Neuronal stem cell (in vitro differentiated cells): ENCODE data around the gene UQCR10.

Experiments
- DNase-seq: peaks from one replicate; pipeline ENCODE4 v3.0.0-alpha.2; 2013; ENCODE audit warnings: low spot score
- H2AFZ ChIP-seq: one replicate; pipeline ENCODE4 v1.6.1; 2013; ENCODE audit warnings: mild to moderate bottlenecking, low read length, inconsistent platforms
- H2AK5ac ChIP-seq: 2 replicates; pipeline ENCODE4 v1.6.1; 2013; ENCODE audit warnings: low read depth, mild to moderate bottlenecking, inconsistent platforms, low read length, moderate library complexity, mixed read lengths
- H2BK120ac ChIP-seq: 2 replicates; pipeline ENCODE4 v1.6.1; 2013; ENCODE audit warnings: low read depth, mild to moderate bottlenecking, inconsistent platforms, low read length, moderate library complexity, mixed read lengths
- H2BK12ac ChIP-seq: one replicate; pipeline ENCODE4 v1.6.1; 2013; ENCODE audit warnings: low read length, inconsistent platforms
- H2BK15ac ChIP-seq: 2 replicates; pipeline ENCODE4 v1.6.1; 2013; ENCODE audit warnings: mild to moderate bottlenecking, low read length, inconsistent platforms, mixed read lengths
- H2BK5ac ChIP-seq: one replicate; pipeline ENCODE4 v1.6.1; 2013; ENCODE audit warnings: inconsistent platforms, mild to moderate bottlenecking, low read length, moderate library complexity
- H3K14ac ChIP-seq: one replicate; pipeline ENCODE4 v1.6.1; 2013; ENCODE audit warnings: low read length, inconsistent platforms
- H3K18ac ChIP-seq: 2 replicates; pipeline ENCODE4 v1.6.1; 2013; ENCODE audit warnings: low read length, inconsistent platforms
- H3K23ac ChIP-seq: 2 replicates; pipeline ENCODE4 v1.6.1; 2013; ENCODE audit warnings: low read depth, mild to moderate bottlenecking, mixed read lengths, low read length, inconsistent platforms; ENCODE audit not compliant: poor library complexity
- H3K27ac ChIP-seq: replicated peaks from 3 replicates; pipeline ENCODE4 v1.5.1; 2013; ENCODE audit warnings: low read length, inconsistent platforms
- H3K27me3 ChIP-seq, 3 experiments: 2 replicates each; pipeline ENCODE4 v1.6.1; 2013; ENCODE audit warnings: low read length in 3 of 3, mild to moderate bottlenecking in 2 of 3, inconsistent platforms in 1 of 3, low read depth in 1 of 3, mixed read lengths in 1 of 3, moderate library complexity in 1 of 3; ENCODE audit not compliant: control insufficient read depth in 3 of 3, insufficient read depth in 3 of 3
- H3K36me3 ChIP-seq, 2 donors: replicated peaks in 1 of 2; 2 replicates each; pipeline ENCODE4 v1.6.1; 2013; ENCODE audit warnings: low read length in 2 of 2; ENCODE audit not compliant: control insufficient read depth in 2 of 2, insufficient read depth in 2 of 2
- H3K4ac ChIP-seq: 2 replicates; pipeline ENCODE4 v1.6.1; 2013; ENCODE audit warnings: inconsistent platforms, mild to moderate bottlenecking, low read length, moderate library complexity
- H3K4me1 ChIP-seq, 2 donors: 1 replicate in 1 of 2; 2 replicates in 1 of 2; pipeline ENCODE4 v1.6.1; 2013; ENCODE audit warnings: low read length in 2 of 2, low read depth in 1 of 2; ENCODE audit not compliant: control insufficient read depth in 2 of 2, insufficient read depth in 1 of 2
- H3K4me2 ChIP-seq: one replicate; pipeline ENCODE4 v1.6.1; 2013; ENCODE audit warnings: mild to moderate bottlenecking, low read length, inconsistent platforms; ENCODE audit not compliant: insufficient read depth, poor library complexity, severe bottlenecking
- H3K4me3 ChIP-seq, 2 donors: 2 replicates each; pipeline ENCODE4 v1.5.1; 2013; ENCODE audit warnings: low read length in 2 of 2, mild to moderate bottlenecking in 2 of 2, inconsistent platforms in 1 of 2, moderate library complexity in 1 of 2
- H3K79me1 ChIP-seq: one replicate; pipeline ENCODE4 v1.6.1; 2013; ENCODE audit warnings: low read depth, mild to moderate bottlenecking, inconsistent platforms, low read length, moderate library complexity
- H3K9ac ChIP-seq: one replicate; pipeline ENCODE4 v1.6.1; 2013; ENCODE audit warnings: mild to moderate bottlenecking, low read depth, low read length, inconsistent platforms; ENCODE audit not compliant: poor library complexity
- H3K9me3 ChIP-seq, 2 donors: replicated peaks in 1 of 2; 2 replicates each; pipeline versions ENCODE3 to v1.6.1; 2013; ENCODE audit warnings: low read length in 2 of 2, mild to moderate bottlenecking in 2 of 2, inconsistent platforms in 1 of 2, low read depth in 1 of 2, mixed read lengths in 1 of 2, moderate library complexity in 1 of 2; ENCODE audit not compliant: control insufficient read depth in 2 of 2, insufficient read depth in 1 of 2
- H4K8ac ChIP-seq: one replicate; pipeline ENCODE4 v1.6.1; 2013; ENCODE audit warnings: low read depth, mild to moderate bottlenecking, inconsistent platforms, low read length, moderate library complexity
- H4K91ac ChIP-seq: one replicate; pipeline ENCODE4 v1.6.1; 2013; ENCODE audit warnings: low read length, low read depth, mild to moderate bottlenecking, inconsistent platforms; ENCODE audit not compliant: poor library complexity
- WGBS, 2 donors: extraction: QIAGEN DNeasy Blood & Tissue Kit; methylation state at CpG; one replicate each; pipeline ENCODE4 v1.1.7; 2013; ENCODE audit warnings: missing lambda C conversion rate in 2 of 2, mixed read lengths in 1 of 2; ENCODE audit not compliant: insufficient read length in 2 of 2, insufficient replicate concordance in 1 of 2; ENCODE audit errors: extremely low coverage in 2 of 2; 5-methylcytosine and 5-hydroxymethylcytosine counted together

UQCR10 gene

DNA sequence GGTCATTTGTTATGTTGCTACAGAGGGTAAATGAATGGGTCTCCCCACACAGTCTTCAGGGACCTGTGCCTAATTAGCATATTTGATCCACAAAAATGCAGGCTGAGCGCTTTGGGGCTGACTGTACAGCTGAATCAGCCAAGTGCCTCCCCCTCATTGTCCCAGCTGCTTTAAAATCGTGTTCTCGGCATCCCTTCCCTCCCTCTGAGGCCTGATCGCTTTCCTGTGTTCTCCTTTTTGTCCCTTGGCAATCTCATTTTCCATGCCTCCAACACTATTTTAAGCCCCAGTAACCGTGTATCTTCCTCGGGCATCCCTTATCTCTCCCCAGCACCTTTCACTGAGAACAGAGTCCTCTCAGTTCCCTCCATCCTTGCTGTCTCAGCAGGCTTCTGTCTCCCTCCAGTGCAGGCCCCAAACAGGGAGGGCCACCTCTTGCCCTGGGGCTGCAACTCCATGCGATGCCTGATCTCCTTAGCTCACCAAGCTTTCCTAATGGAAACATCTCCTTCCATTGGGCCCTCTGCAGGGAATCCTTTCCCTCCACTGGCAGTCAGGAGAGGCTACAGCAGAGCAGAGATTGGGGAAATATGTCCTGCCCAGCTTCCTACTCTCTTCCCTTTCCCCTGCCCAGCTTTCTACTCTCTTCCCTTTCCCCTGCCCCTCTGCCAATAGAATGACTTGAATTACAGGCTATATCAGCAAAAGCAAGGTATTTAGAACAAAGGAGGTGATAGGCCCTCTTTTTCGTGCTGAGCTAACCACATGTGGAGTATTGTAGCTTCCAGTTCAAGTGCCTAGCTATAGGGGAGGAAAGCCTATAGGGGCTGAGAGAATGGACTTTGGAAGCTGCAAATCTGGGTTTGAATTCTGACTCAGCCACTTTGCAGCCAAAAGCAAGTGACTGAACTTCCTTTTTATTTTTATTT lies 13.8 kb downstream of the UQCR10 start:
- peaks cover 4 to 20% of the 10 kb centered on the region in 2 donors for H3K4me1 ChIP-seq
- H2AK5ac ChIP-seq, result no peak overlapping the region
- H3K9me3 ChIP-seq, result no peaks in the 10 kb centered on the region
- no peak overlapping the region for H3K14ac ChIP-seq
- WGBS, 2 donors, result no CpG with 5 or more reads among the region's 8 CpGs
- H3K27me3 ChIP-seq, result no peaks in the 10 kb centered on the region
- H3K23ac ChIP-seq, result no peak overlapping the region
- no peak overlapping the region for H3K18ac ChIP-seq
- H3K4me2 ChIP-seq, result no peak overlapping the region
- H2BK5ac ChIP-seq, result no peak overlapping the region
- H4K91ac ChIP-seq, result no peak overlapping the region
- H3K36me3 ChIP-seq, result no peaks in the 10 kb centered on the region
- no peaks in the 10 kb centered on the region for H3K79me1 ChIP-seq
- no peak overlapping the region for H3K27ac ChIP-seq
- H2BK120ac ChIP-seq, result no peak overlapping the region
- no peak overlapping the region for H4K8ac ChIP-seq
- H2BK12ac ChIP-seq, result no peak overlapping the region
- H3K4ac ChIP-seq, result no peak overlapping the region
- peak overlapping the region; percentile 88 for H2AFZ ChIP-seq
- no peak overlapping the region for H3K4me3 ChIP-seq
- H2BK15ac ChIP-seq, result no peak overlapping the region
- no peak for DNase-seq
- H3K9ac ChIP-seq, result peak overlapping the region; percentile 44

DNA sequence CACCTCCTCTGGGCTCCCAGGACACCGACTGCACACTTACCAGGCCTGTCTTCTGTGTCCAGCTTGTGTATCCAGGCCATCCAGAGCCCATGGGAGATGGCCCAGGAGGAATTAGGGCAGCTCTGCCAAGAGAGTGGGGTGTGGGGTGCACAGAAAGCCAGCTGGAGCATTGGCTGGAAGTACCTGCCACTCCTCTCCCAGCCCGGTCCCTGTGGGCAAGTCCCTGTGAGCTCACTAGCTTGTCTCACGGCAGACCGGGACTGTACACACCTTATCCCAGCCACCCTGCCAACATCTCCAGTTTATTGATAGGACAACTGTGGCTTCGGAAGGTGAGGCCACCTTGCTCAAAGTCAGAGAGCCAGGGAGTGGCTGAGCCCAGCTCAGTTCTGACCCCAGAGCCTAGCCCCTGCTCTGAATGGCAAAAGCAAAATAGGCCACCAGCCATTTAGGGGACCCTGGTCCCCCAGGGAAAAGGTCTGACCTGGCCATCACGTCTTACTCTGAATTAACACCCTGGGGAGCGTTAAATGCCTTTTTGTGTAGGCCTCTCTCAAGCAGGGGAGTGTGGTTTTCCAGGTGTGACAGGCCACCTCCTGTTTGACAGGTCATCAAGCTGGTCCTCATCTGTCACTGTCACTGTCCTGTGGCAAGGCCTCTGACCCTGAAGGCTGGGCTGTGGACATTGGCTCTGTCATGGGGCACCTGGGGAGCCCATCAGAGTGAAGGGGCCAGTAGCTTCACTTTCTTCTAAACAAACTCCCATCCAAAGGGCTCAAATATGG lies 15.1 kb downstream of the UQCR10 start:
- Histone ChIP-seq H3K36me3 (no peaks in the 10 kb centered on the region), H2BK12ac (no peak overlapping the region), H3K23ac (no peak overlapping the region), H2AFZ (peak overlapping the region; percentile 23), H3K4me3 (no peak overlapping the region), H3K79me1 (no peaks in the 10 kb centered on the region), H3K4me2 (no peak overlapping the region), H3K9ac (no peak overlapping the region), H3K4me1 (peaks cover 4 to 20% of the 10 kb centered on the region in 2 donors), H2BK120ac (no peak overlapping the region), H4K91ac (peak overlapping the region; percentile 16), H3K27me3 (no peaks in the 10 kb centered on the region), H2AK5ac (peak overlapping the region; percentile 69), H3K14ac (no peak overlapping the region), H3K9me3 (no peaks in the 10 kb centered on the region), H2BK5ac (no peak overlapping the region), H3K27ac (no peak overlapping the region), H2BK15ac (no peak overlapping the region), H3K18ac (peak overlapping the region; percentile 24), H3K4ac (no peak overlapping the region), H4K8ac (no peak overlapping the region)
- no peak for DNase-seq
- WGBS, 2 donors, result no CpG with 5 or more reads among the region's 7 CpGs

DNA sequence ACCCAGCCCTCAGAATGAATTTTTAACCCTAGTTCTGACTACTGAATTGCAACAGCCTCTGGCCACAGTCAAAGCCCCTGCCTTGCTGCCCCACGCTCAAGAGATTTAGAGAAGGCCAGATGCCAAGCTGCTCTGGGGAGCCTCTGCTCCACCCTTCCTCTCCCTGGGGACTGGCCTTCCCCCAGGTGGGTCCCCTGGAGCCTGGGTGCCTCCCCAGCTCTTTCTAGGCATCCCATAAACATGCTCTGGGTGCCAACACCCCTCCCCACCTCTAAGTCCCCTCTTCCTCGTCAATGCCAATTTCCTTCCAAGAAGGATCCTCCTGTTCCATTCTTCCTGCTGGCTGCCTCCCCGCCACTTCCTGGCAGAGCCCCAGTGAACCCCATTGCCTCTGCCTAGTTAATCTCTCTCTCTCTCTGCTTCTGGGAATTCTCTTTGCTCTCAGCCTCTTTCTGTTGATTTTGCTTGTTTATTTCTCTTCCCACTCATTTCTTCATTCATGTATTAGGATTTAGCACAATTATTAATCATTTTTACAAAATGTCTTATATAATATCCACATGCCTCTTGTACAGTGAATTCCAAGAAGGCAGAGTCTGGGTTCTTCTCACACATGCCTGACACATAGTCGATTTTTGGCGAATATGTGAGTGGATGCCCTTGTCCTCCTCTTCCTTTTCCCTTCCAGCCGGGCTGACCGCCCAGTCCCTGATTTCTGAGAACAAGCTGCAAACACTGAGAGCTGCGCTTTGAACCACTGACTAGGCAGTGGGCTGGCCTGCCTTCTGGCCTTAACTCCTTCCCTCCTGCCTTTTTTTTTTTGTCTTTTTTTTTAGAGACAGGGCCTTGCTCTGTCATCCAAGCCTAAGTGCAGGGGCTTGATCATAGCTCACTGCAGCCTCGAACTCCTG lies 17.5 kb downstream of the UQCR10 start:
- no peak for DNase-seq
- H3K27ac ChIP-seq, result no peak overlapping the region

More for the DNA sequence above, 17.5 kb downstream of the UQCR10 start:
- no peak overlapping the region for H3K18ac ChIP-seq
- no CpG with 5 or more reads among the region's 9 CpGs for WGBS, 2 donors
- no peak overlapping the region for H3K4me3 ChIP-seq
- H3K9ac ChIP-seq, result no peak overlapping the region
- no peak overlapping the region for H4K91ac ChIP-seq
- peaks cover 4 to 10% of the 10 kb centered on the region in 2 donors for H3K4me1 ChIP-seq
- no peak overlapping the region for H2BK12ac ChIP-seq
- H2BK120ac ChIP-seq, result no peak overlapping the region
- H3K4me2 ChIP-seq, result no peak overlapping the region
- no peak overlapping the region for H3K4ac ChIP-seq
- no peak overlapping the region for H3K14ac ChIP-seq
- no peak overlapping the region for H4K8ac ChIP-seq
- H2AFZ ChIP-seq, result peak overlapping the region; percentile 60
- no peak overlapping the region for H3K23ac ChIP-seq
- no peaks in the 10 kb centered on the region for H3K9me3 ChIP-seq
- H2AK5ac ChIP-seq, result no peak overlapping the region
- no peak overlapping the region for H2BK15ac ChIP-seq
- H3K79me1 ChIP-seq, result peaks cover 2% of the 10 kb centered on the region
- no peaks in the 10 kb centered on the region for H3K27me3 ChIP-seq
- no peak overlapping the region for H2BK5ac ChIP-seq
- peaks cover 1 to 20% of the 10 kb centered on the region in 2 donors for H3K36me3 ChIP-seq
